Activated effector memory CD4-positive, alpha-beta T cell treated with anti-CD3 and anti-CD28 coated beads, Interleukin-2, amount 50 U/mL, for 16 hours (primary cell): Measurements from ENCODE around the gene ZNF229.
"Not testable (repeated sequence)": the region's sequence is repeated elsewhere in the genome, so short reads cannot be mapped to it uniquely, and the experiment has no call there.

Experiments used
- DNase-seq: peaks from one replicate; pipeline ENCODE4 v3.0.0-alpha.2; 2020

ZNF229 gene

GRCh38 chr19:44447916-44448674 is at the start of gene ZNF229:
TSS of gene ZNF229 (minus strand) at chr19:44448472. CDS start at chr19:44442847, 5,625 bp downstream.
- peak; percentile 80 for DNase-seq

GRCh38 chr19:44496711-44497110 is 48.4 kb upstream of the ZNF229 start:
- DNase-seq: no peak

GRCh38 chr19:44476559-44477408 is 28.5 kb upstream of the ZNF229 start:
- no peak for DNase-seq

GRCh38 chr19:44468730-44469129 is 20.5 kb upstream of the ZNF229 start:
- not testable (repeated sequence) for DNase-seq

GRCh38 chr19:44462600-44463286 is 14.5 kb upstream of the ZNF229 start:
- DNase-seq: not testable (repeated sequence)

GRCh38 chr19:44456016-44456415 is 7.7 kb upstream of the ZNF229 start:
- not testable (repeated sequence) for DNase-seq

- no peak for DNase-seq
These were observed 6.8 kb upstream of the ZNF229 start for GRCh38 chr19:44455100-44455499.

GRCh38 chr19:44452367-44452766 is 4.1 kb upstream of the ZNF229 start:
- DNase-seq: no peak

- no peak for DNase-seq
These were observed 3.4 kb upstream of the ZNF229 start for GRCh38 chr19:44451687-44452086.

GRCh38 chr19:44438441-44438840 is 9.8 kb downstream of the ZNF229 start:
- no peak for DNase-seq

- no peak for DNase-seq
These were observed 12.8 kb downstream of the ZNF229 start for GRCh38 chr19:44435441-44435840.

GRCh38 chr19:44430956-44431355 is 17.3 kb downstream of the ZNF229 start:
- DNase-seq: no peak

GRCh38 chr19:44415553-44415952 is 32.7 kb downstream of the ZNF229 start:
- not testable (repeated sequence) for DNase-seq

- DNase-seq: peak; percentile 83
These were observed 46.8 kb downstream of the ZNF229 start, which contains the start of gene ZNF285 for GRCh38 chr19:44401139-44402115. TSS of gene ZNF285 (minus strand) at chr19:44401608. CDS start at chr19:44397213, 4,395 bp downstream.

GRCh38 chr19:44389268-44389667 is 59.0 kb downstream of the ZNF229 start:
- not testable (repeated sequence) for DNase-seq
